Activated T-cell treated with anti-CD3 and anti-CD28 coated beads, Interleukin-2, amount 50 U/mL, for 24 hours (primary cell): ENCODE data around the gene BSN.
A peak's percentile ranks its signal among the peaks of the same experiment; 100 is the strongest.

Experiments used
- DNase-seq: peaks from one replicate; pipeline ENCODE4 v3.0.0-alpha.2; 2020
- H3K27ac Mint-ChIP-seq: 2 replicates; pipeline ENCODE4 v1.8.0; 2020; ENCODE audit warnings: mild to moderate bottlenecking, mixed read lengths
- H3K27me3 Mint-ChIP-seq: 2 replicates; pipeline ENCODE4 v1.8.0; 2020; ENCODE audit warnings: mixed read lengths
- H3K36me3 Mint-ChIP-seq: 2 replicates; pipeline ENCODE4 v1.8.0; 2020; ENCODE audit warnings: low read depth, mixed read lengths
- H3K4me1 Mint-ChIP-seq: 2 replicates; pipeline ENCODE4 v1.8.0; 2020; ENCODE audit warnings: low read depth, mixed read lengths
- H3K4me3 Mint-ChIP-seq: 2 replicates; pipeline ENCODE4 v1.8.0; 2020; ENCODE audit warnings: mild to moderate bottlenecking, moderate library complexity, mixed read lengths
- H3K9me3 Mint-ChIP-seq: 2 replicates; pipeline ENCODE4 v1.8.0; 2020; ENCODE audit warnings: mixed read lengths

BSN gene

GRCh38 chr3:49714728-49715550, 160.7 kb downstream of the BSN start:
- peaks cover 47% of the 10 kb centered on the region for H3K36me3 Mint-ChIP-seq
- no peaks in the 10 kb centered on the region for H3K9me3 Mint-ChIP-seq
- H3K4me3 Mint-ChIP-seq, result no peak overlapping the region
- no peaks in the 10 kb centered on the region for H3K27me3 Mint-ChIP-seq
- no peak for DNase-seq
- H3K27ac Mint-ChIP-seq, result peak overlapping the region; percentile 59
- H3K4me1 Mint-ChIP-seq, result peaks cover 26% of the 10 kb centered on the region

GRCh38 chr3:49715611-49716121, 161.4 kb downstream of the BSN start:
- peaks cover 33% of the 10 kb centered on the region for H3K4me1 Mint-ChIP-seq
- no peak for DNase-seq
- H3K9me3 Mint-ChIP-seq, result no peaks in the 10 kb centered on the region
- H3K27ac Mint-ChIP-seq, result peak overlapping the region; percentile 59
- H3K4me3 Mint-ChIP-seq, result no peak overlapping the region
- peaks cover 52% of the 10 kb centered on the region for H3K36me3 Mint-ChIP-seq
- no peaks in the 10 kb centered on the region for H3K27me3 Mint-ChIP-seq

GRCh38 chr3:49716169-49716568, 161.9 kb downstream of the BSN start:
- no peak for DNase-seq
- Mint-ChIP-seq H3K9me3 (no peaks in the 10 kb centered on the region), H3K27me3 (no peaks in the 10 kb centered on the region), H3K4me3 (no peak overlapping the region), H3K27ac (no peak overlapping the region), H3K36me3 (peaks cover 55% of the 10 kb centered on the region), H3K4me1 (peaks cover 38% of the 10 kb centered on the region)

GRCh38 chr3:49716691-49717210, 162.5 kb downstream of the BSN start:
- DNase-seq, result no peak
- no peak overlapping the region for H3K27ac Mint-ChIP-seq
- H3K27me3 Mint-ChIP-seq, result no peaks in the 10 kb centered on the region
- peaks cover 41% of the 10 kb centered on the region for H3K4me1 Mint-ChIP-seq
- no peak overlapping the region for H3K4me3 Mint-ChIP-seq
- H3K9me3 Mint-ChIP-seq, result no peaks in the 10 kb centered on the region
- peaks cover 56% of the 10 kb centered on the region for H3K36me3 Mint-ChIP-seq

- peaks cover 45% of the 10 kb centered on the region for H3K4me1 Mint-ChIP-seq
- H3K9me3 Mint-ChIP-seq, result no peaks in the 10 kb centered on the region
- peaks cover 59% of the 10 kb centered on the region for H3K36me3 Mint-ChIP-seq
- H3K4me3 Mint-ChIP-seq, result no peak overlapping the region
- no peaks in the 10 kb centered on the region for H3K27me3 Mint-ChIP-seq
- H3K27ac Mint-ChIP-seq, result peak overlapping the region; percentile 52
- no peak for DNase-seq
Observed at GRCh38 chr3:49717211-49717958, 163.1 kb downstream of the BSN start.

GRCh38 chr3:49717959-49718857, 163.9 kb downstream of the BSN start:
- Mint-ChIP-seq H3K36me3 (peaks cover 66% of the 10 kb centered on the region), H3K4me3 (peak overlapping the region; percentile 75), H3K27ac (peak overlapping the region; percentile 77), H3K27me3 (no peaks in the 10 kb centered on the region), H3K9me3 (no peaks in the 10 kb centered on the region), H3K4me1 (peaks cover 46% of the 10 kb centered on the region)
- DNase-seq, result peak; percentile 42

- peak overlapping the region; percentile 75 for H3K4me3 Mint-ChIP-seq
- H3K36me3 Mint-ChIP-seq, result peaks cover 69% of the 10 kb centered on the region
- DNase-seq, result no peak
- H3K27me3 Mint-ChIP-seq, result no peaks in the 10 kb centered on the region
- peak overlapping the region; percentile 77 for H3K27ac Mint-ChIP-seq
- H3K4me1 Mint-ChIP-seq, result peaks cover 47% of the 10 kb centered on the region
- H3K9me3 Mint-ChIP-seq, result no peaks in the 10 kb centered on the region
Observed at GRCh38 chr3:49718858-49719213, 164.6 kb downstream of the BSN start.

- peaks cover 50% of the 10 kb centered on the region for H3K4me1 Mint-ChIP-seq
- peak within 1 kb of the TSS; percentile 77 for H3K27ac Mint-ChIP-seq
- H3K4me3 Mint-ChIP-seq, result peak within 1 kb of the TSS; percentile 75
- no peaks in the 10 kb centered on the region for H3K27me3 Mint-ChIP-seq
- no peaks in the 10 kb centered on the region for H3K9me3 Mint-ChIP-seq
- peak; percentile 94 for DNase-seq
- peaks cover 70% of the 10 kb centered on the region for H3K36me3 Mint-ChIP-seq
Observed at GRCh38 chr3:49719214-49719884, 165.1 kb downstream of the BSN start, which contains the start of gene AMIGO3. Gene AMIGO3, minus strand, starts transcription at chr3:49719684. Its CDS starts 219 bp downstream, at chr3:49719465.
